ENCODE results near the gene CARMIL1.
A peak's percentile ranks its signal among the peaks of the same experiment; 100 is the strongest.

Gene CARMIL1

DNA sequence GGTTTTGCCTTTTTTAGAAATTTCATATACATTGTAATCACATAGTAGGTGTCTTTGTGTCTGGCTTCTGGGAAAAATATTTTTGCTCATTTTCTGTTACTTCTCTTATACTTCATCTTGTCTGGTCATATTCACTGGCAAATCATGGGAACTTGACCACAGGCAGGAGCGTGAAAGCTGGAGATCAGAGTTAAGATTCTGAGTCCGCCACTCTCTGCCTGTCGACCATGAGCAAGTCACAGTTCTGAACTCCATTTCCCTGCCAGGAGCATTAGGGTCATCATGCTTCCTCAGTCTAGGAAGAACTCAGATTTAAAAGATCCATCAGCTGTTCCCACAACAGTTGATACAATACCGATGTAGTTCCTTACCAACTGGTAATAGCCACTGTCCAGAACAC is 360.5 kb downstream of the CARMIL1 start:
- DNase-seq (ENCODE audit: low read depth in 4 of 4, low spot score in 1 of 4), result no peak

- DNase-seq (ENCODE audit: low read depth in 4 of 4, low spot score in 1 of 4), result no peak
Observed at GRCh38 chr6:25640446-25640845, 361.3 kb downstream of the CARMIL1 start.

- DNase-seq (ENCODE audit: low read depth in 4 of 4, low spot score in 1 of 4), result no peak
Observed at GRCh38 chr6:25640891-25641290, 361.7 kb downstream of the CARMIL1 start.

DNA sequence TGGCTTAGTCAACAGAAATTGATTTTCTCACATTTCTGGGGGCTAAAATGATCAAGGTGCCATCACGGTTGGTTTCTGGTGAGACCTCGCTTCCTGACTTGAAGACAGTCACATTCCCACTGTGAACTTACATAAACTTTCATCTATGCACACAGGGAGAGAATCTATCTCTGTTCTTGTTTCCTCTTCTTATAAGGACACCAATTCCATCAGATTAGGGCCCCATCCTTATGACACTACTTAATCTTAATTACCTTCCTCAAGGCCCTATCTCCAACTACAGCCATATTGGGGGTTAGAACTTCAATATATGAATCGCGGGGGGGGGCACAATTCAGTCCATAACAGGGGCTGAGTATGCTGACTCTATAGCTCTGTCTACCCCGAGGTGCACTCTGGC is 362.2 kb downstream of the CARMIL1 start:
- DNase-seq (ENCODE audit: low read depth in 4 of 4, low spot score in 1 of 4), result no peak

- DNase-seq (ENCODE audit: low read depth in 4 of 4, low spot score in 1 of 4), result no peak
Observed at GRCh38 chr6:25641940-25642666, 362.9 kb downstream of the CARMIL1 start.

DNA sequence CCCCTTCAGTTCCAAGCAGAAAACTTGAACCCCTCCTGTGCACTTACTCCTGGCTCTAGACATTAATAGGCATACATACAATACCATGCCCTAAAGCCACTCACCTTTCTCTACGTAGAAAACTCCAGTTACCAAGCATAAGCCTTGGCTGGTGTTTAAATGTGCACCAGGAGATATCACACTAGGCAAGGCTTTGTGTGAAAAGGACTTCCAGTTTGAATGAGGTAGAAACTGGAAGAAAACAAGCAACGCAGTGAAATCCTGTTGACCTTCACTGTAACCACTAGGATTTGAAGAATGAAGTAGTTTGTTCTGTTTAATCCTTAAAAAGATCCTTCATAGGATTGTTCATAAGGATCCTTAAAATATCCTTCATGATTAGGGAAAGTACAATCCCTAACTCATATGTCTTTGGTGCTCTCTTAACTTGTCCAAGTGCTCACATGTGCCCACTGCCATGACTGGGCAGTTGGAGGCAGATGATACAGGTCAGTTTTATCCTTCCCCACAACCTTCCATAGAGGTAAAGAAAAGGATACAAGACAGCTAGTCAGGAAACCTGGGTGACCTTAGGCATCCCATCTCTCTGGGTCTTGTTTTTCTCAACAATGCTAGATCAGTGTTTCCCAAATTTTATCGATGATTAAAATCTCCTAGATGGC is 363.6 kb downstream of the CARMIL1 start:
- no peak for DNase-seq (ENCODE audit: low read depth in 4 of 4, low spot score in 1 of 4)

GRCh38 chr6:25645916-25646315 is 366.7 kb downstream of the CARMIL1 start:
- DNase-seq (ENCODE audit: low read depth in 4 of 4, low spot score in 1 of 4), result no peak

DNA sequence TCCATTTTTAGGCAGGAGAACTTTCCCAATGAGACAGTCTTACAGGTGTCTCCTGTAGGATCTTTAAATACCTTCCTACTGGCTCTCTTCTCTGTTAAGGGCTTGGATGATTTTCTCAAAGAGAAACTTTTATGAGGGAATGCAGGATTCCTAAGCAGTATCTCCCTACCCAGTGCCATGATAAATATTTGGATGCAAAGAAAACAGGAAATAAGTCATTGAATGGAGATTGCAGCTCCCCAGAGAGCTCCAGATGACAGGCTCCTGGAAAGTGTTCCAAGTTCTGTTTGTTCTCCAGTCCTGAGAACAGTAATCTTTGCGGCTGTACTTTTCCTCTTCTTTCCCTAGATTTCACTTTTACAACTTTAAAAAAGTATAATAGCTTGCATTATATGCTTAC is 370.4 kb downstream of the CARMIL1 start:
- DNase-seq (ENCODE audit: low read depth in 4 of 4, low spot score in 1 of 4), result no peak

GRCh38 chr6:25652007-25652515 is 372.9 kb downstream of the CARMIL1 start, which contains the start of gene SCGN:
SCGN (plus strand) TSS chr6:25652215; CDS start chr6:25652404, 189 bp downstream.
- DNase-seq (ENCODE audit: low read depth in 4 of 4, low spot score in 1 of 4), result peak; percentile 3 to 26 (median 16)

- DNase-seq (ENCODE audit: low read depth in 4 of 4, low spot score in 1 of 4), result no peak
Observed at GRCh38 chr6:25655723-25656122, 376.5 kb downstream of the CARMIL1 start.

DNA sequence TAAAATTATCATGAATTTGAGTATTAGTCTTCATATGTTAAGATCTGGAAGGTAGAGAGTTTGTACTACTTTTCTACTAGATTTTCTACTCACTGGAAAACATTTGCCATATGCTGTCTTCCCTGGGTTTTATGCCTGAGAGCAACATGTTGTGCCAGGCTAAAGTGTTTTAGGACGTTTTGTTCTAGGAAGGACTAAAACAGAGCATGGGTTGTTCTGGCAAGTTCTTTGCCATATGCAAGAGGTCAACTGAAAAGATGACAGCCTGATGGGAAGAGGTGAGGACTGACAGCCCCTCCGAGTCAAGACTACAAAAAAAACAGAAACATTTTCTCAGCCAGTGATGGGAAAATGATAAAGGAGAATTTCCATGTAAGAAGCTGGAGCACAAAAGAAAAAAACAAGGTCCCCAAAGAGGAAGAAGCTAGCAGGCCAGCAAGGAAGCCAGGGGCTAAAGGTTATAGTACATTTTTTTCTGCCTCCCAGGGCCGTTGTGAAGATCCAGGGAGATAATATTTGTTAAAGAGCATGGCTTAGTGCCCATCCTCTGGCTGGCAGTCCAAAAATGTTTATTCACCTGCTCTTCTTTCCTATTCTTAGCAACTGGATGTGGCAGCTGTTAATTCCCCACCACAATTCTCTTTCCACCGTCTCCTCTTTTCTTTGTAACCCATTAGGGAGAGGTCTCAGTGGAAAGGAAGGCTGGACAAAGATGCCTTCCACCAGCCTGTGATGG is 380.6 kb downstream of the CARMIL1 start:
- DNase-seq (ENCODE audit: low read depth in 4 of 4, low spot score in 1 of 4), result no peak

DNA sequence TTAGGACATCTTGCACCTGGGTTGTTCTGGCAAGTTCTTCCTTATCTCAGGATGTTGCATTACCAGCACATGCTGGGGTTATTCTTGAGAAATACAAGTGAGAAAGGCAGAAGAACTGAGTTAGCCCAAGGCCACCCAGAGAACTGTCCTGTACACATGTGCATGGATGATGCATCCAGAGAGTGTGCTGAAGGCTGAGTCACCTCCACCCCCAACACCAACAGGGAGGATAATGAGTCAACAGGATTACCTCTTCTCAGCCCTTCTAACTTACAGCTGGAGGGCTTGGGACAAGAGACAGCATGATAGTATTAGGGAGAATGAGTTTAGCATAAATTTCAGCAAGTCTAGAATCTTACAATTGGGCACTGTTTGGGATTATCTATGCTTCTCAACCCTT is 381.3 kb downstream of the CARMIL1 start:
- peak in 1 of 4 experiments; percentile 15 for DNase-seq (ENCODE audit: low read depth in 4 of 4, low spot score in 1 of 4)

GRCh38 chr6:25661129-25661779 is 382.1 kb downstream of the CARMIL1 start:
- DNase-seq (ENCODE audit: low read depth in 4 of 4, low spot score in 1 of 4), result no peak

DNA sequence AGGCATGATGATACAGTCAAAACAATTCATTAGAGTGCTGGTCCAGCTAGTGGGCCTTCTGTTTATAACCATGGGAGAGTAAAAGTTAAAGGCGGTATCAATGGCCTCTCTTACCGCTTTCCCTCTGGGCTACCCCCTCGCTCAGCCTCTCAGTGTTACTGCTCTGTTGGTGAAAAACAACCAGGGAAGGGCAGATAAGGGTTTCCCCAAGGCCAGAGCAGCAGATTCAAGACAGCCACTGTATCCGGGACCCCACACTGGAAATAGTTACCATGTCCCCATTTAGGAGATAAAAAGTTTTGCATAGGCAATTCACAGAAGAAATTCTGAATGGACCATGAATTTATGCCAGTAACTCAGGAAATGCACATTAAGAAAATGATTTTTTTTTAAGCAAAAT is 386.3 kb downstream of the CARMIL1 start:
- no peak for DNase-seq (ENCODE audit: low read depth in 4 of 4, low spot score in 1 of 4)

DNA sequence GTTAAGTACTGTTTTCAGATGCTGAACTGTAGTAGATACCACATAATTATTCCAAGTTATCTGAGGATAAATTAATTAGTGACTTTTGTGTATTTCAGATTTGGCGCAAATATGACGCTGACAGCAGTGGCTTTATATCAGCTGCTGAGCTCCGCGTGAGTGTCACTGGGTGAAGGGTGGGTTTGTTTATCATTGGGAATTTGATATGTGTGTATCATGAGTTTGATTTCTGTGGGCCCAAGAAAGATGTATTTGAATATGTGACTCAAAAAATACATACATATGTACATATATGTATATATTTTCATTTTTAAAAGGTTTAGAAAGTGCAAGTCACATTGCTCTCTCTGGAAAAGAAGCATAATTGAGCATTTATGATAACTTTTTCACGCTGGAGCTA is 390.2 kb downstream of the CARMIL1 start:
- no peak for DNase-seq (ENCODE audit: low read depth in 4 of 4, low spot score in 1 of 4)

Data from stimulated activated CD4-positive, alpha-beta T cell treated with anti-CD3 and anti-CD28 coated beads, Interleukin-1b, Interleukin-23, amount 100 ng/mL, for 24 hours (primary cell).